Nephron progenitor cell (in vitro differentiated cells): Measurements from ENCODE around the gene LRRC45.

Source experiments
- DNase-seq: peaks from one replicate; pipeline ENCODE4 v3.0.0; 2021
- H3K27ac Mint-ChIP-seq: 2 replicates; pipeline ENCODE4 v1.8.0; 2021; ENCODE audit warnings: mild to moderate bottlenecking, moderate library complexity, mixed read lengths
- H3K27me3 Mint-ChIP-seq: 2 replicates; pipeline ENCODE4 v1.8.0; 2021; ENCODE audit warnings: mild to moderate bottlenecking, low read depth, mixed read lengths; ENCODE audit not compliant: poor library complexity
- H3K36me3 Mint-ChIP-seq: 2 replicates; pipeline ENCODE4 v1.8.0; 2021; ENCODE audit warnings: low read depth, mixed read lengths
- H3K4me1 Mint-ChIP-seq: 2 replicates; pipeline ENCODE4 v1.8.0; 2021; ENCODE audit warnings: mixed read lengths
- H3K4me3 Mint-ChIP-seq: 2 replicates; pipeline ENCODE4 v1.8.0; 2021; ENCODE audit warnings: mild to moderate bottlenecking, moderate library complexity, mixed read lengths
- H3K9me3 Mint-ChIP-seq: 2 replicates; pipeline ENCODE4 v1.8.0; 2021; ENCODE audit warnings: mild to moderate bottlenecking, moderate library complexity, mixed read lengths
- CTCF ChIP-seq: fragments of 200-600 bp; sonication (generic); IDR thresholded peaks from 2 replicates; pipeline ENCODE4 v1.5.0; 2021; ENCODE audit warnings: antibody characterized with exemption

The LRRC45 gene

GRCh38 chr17:82079001-82079677, 56.0 kb downstream of the LRRC45 start:
- no peak overlapping the region for H3K4me3 Mint-ChIP-seq
- no peak for TF ChIP-seq CTCF
- peaks cover 5% of the 10 kb centered on the region for H3K36me3 Mint-ChIP-seq
- H3K27ac Mint-ChIP-seq, result no peak overlapping the region
- H3K9me3 Mint-ChIP-seq, result peaks cover 4% of the 10 kb centered on the region
- H3K27me3 Mint-ChIP-seq, result peaks cover 9% of the 10 kb centered on the region
- H3K4me1 Mint-ChIP-seq, result peaks cover 11% of the 10 kb centered on the region
- no peak for DNase-seq

DNA sequence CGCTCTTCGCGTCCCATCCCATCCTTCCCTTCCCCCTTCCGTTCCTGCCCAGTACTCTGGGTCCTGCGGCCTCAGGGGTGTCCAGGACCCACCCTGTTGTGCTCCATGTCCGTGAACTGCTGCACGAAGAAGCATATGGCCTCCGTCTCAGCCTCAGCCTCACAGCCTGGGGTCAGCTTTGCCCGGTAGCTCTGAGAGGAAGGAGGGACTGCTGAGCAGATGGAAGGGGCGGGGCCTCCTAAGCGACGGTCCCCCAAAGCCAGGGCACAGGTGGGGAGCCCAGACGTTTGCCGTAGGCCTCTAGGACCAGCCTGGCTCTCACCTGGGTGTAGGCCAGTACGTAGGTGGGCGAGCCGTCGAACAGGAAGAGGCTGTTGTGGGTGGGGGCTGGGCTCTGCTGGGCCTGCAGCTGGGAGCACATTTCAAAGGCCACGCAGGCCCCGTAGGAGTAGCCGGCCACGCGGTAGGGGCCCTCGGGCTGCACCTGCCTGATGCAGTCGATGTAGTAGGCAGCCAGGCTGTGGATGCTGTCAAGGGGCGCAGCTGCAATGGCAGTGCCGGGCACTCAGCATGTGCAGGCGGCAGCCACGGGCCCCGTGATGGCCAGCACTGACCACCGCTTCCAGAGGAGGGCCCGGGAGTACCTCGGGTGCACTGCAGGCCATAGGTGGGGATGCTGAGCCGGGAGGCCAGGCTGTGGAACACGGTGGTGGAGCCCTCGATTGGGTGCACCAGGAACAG, 57.1 kb downstream of the LRRC45 start:
- Mint-ChIP-seq H3K36me3 (peaks cover 5% of the 10 kb centered on the region), H3K4me3 (no peak overlapping the region), H3K27me3 (peaks cover 3% of the 10 kb centered on the region), H3K27ac (no peak overlapping the region), H3K4me1 (peaks cover 11% of the 10 kb centered on the region), H3K9me3 (no peaks in the 10 kb centered on the region)
- no peak for DNase-seq
- TF ChIP-seq CTCF, result no peak
